Measurements from ENCODE around the gene SCAF1. TPM values are rescaled to one million over a fixed set of nuclear protein-coding genes. Genes with fewer than 3 reads are reported as not detected.

The SCAF1 gene
- total RNA-seq, 4 donors from 2014 or later = 17.5 to 38.4 (median 25.8) TPM

GRCh38 chr19:49594993-49595818, 46.8 kb upstream of the SCAF1 start:
- no peak for TF ChIP-seq POLR2A (IDR thresholded peaks at IDR 0.05)
- TF ChIP-seq, protein P1, sequence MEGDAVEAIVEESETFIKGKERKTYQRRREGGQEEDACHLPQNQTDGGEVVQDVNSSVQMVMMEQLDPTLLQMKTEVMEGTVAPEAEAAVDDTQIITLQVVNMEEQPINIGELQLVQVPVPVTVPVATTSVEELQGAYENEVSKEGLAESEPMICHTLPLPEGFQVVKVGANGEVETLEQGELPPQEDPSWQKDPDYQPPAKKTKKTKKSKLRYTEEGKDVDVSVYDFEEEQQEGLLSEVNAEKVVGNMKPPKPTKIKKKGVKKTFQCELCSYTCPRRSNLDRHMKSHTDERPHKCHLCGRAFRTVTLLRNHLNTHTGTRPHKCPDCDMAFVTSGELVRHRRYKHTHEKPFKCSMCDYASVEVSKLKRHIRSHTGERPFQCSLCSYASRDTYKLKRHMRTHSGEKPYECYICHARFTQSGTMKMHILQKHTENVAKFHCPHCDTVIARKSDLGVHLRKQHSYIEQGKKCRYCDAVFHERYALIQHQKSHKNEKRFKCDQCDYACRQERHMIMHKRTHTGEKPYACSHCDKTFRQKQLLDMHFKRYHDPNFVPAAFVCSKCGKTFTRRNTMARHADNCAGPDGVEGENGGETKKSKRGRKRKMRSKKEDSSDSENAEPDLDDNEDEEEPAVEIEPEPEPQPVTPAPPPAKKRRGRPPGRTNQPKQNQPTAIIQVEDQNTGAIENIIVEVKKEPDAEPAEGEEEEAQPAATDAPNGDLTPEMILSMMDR (IDR thresholded peaks at IDR 0.05) = no peak
- no peak for DNase-seq
- intact Hi-C loops (cut with DNase I) = loop anchor here (5.0 kb wide), 1 partner anchor 42 kb away; no protein-coding TSS in a partner anchor
- no peaks in the 10 kb centered on the region for H3K9me3 ChIP-seq
- H3K27ac ChIP-seq = no peak overlapping the region
- no peaks in the 10 kb centered on the region for H3K27me3 ChIP-seq
- no peak overlapping the region for H3K4me3 ChIP-seq (replicated peaks in 1 of 3)
- 94 to 95% methylated on average over 12 to 23 of the region's 35 CpGs for WGBS, 2 donors
- peaks cover 34 to 54% of the 10 kb centered on the region in 2 donors for H3K36me3 ChIP-seq
- peaks cover 12 to 14% of the 10 kb centered on the region in 2 donors for H3K4me1 ChIP-seq

DNA sequence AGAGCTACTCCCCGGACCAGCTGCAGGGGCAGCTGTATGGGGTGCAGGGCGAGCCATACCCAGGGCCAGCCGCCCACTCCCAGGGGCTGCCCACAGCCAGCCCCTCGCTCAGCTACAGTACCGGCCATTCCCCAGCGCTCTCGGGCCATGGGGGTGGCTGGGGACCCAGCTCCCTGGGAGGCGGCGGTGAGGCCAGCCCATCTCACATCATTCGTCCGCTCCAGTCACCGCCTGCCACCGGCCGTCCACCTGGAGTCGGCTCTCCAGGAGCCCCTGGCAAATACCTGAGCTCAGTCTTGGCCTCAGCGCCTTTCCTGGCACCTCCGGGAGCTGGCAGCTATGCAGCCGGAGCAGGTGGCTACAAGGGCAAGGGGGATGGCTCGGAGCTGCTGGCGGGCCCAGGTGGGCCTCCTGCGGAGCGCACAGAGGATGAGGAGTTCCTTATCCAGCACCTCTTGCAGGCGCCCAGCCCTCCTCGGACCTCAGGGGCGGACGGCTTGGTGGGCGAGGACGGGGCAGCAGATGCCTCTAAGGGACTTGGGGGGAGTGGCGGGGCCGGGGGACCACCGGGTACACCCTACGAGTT, 46.1 kb upstream of the SCAF1 start:
- H3K36me3 ChIP-seq = peaks cover 36 to 58% of the 10 kb centered on the region in 2 donors

GRCh38 chr19:49596407-49596806, 45.6 kb upstream of the SCAF1 start:
- Histone ChIP-seq H3K27ac (no peak overlapping the region), H3K9me3 (no peaks in the 10 kb centered on the region), H3K36me3 (peaks cover 40 to 61% of the 10 kb centered on the region in 2 donors), H3K4me1 (peaks cover 12 to 14% of the 10 kb centered on the region in 2 donors), H3K27me3 (no peaks in the 10 kb centered on the region), H3K4me3 (replicated peaks in 1 of 3) (no peak overlapping the region)
- no peak for DNase-seq
- 93 to 100% methylated on average over 8 to 13 of the region's 15 CpGs for WGBS, 2 donors
- TF ChIP-seq, protein P1 (IDR thresholded peaks at IDR 0.05) = no peak
- no peak for TF ChIP-seq POLR2A (IDR thresholded peaks at IDR 0.05)
- intact Hi-C loops (cut with DNase I) = loop anchor here (5.0 kb wide), 1 partner anchor 41 kb away; no protein-coding TSS in a partner anchor

More for the DNA sequence above, 46.1 kb upstream of the SCAF1 start:
- WGBS, 2 donors = 92 to 98% methylated on average over 9 to 24 of the region's 32 CpGs
- H3K4me3 ChIP-seq (replicated peaks in 1 of 3) = no peak overlapping the region
- intact Hi-C loops (cut with DNase I) = loop anchor here (5.0 kb wide), 1 partner anchor 41 kb away; no protein-coding TSS in a partner anchor
- H3K9me3 ChIP-seq = no peaks in the 10 kb centered on the region
- H3K27me3 ChIP-seq = no peaks in the 10 kb centered on the region
- no peak overlapping the region for H3K27ac ChIP-seq
- no peak for TF ChIP-seq POLR2A (IDR thresholded peaks at IDR 0.05)
- TF ChIP-seq, protein P1 (IDR thresholded peaks at IDR 0.05) = no peak
- peaks cover 12 to 14% of the 10 kb centered on the region in 2 donors for H3K4me1 ChIP-seq
- no peak for DNase-seq

DNA sequence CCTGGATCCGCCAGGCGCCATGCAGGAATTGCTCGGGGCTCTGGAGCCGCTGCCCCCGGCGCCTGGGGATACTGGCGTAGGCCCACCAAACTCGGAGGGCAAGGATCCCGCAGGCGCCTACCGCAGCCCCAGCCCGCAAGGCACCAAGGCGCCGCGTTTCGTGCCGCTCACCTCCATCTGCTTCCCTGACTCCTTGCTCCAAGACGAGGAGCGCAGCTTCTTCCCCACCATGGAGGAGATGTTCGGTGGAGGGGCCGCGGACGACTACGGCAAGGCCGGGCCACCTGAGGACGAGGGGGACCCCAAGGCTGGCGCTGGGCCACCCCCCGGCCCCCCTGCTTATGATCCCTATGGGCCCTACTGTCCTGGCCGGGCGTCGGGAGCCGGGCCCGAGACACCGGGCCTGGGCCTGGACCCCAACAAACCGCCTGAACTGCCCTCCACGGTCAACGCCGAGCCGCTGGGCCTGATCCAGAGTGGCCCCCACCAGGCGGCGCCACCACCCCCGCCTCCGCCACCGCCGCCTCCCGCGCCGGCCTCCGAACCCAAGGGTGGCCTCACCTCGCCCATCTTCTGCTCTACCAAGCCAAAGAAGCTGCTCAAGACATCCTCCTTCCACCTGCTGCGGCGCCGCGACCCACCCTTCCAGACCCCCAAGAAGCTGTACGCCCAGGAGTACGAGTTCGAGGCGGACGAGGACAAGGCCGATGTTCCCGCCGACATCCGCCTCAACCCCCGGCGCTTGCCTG, 44.9 kb upstream of the SCAF1 start:
- no peak overlapping the region for H3K27ac ChIP-seq
- peaks cover 43 to 67% of the 10 kb centered on the region in 2 donors for H3K36me3 ChIP-seq
- no peaks in the 10 kb centered on the region for H3K9me3 ChIP-seq
- WGBS, 2 donors = 96 to 99% methylated on average over 30 to 52 of the region's 65 CpGs
- H3K27me3 ChIP-seq = no peaks in the 10 kb centered on the region
- DNase-seq = no peak
- no peak overlapping the region for H3K4me3 ChIP-seq (replicated peaks in 1 of 3)
- H3K4me1 ChIP-seq = peaks cover 11 to 14% of the 10 kb centered on the region in 2 donors
- TF ChIP-seq POLR2A (IDR thresholded peaks at IDR 0.05) = no peak
- TF ChIP-seq, protein P1 (IDR thresholded peaks at IDR 0.05) = no peak
- intact Hi-C loops (cut with DNase I) = loop anchor here (5.0 kb wide), 1 partner anchor 40 kb away; no protein-coding TSS in a partner anchor
